Measurements from ENCODE around the gene CXXC5.

- TF ChIP-seq CTCF (IDR thresholded peaks at IDR 0.05): no peak
- no peak for TF ChIP-seq REST (IDR thresholded peaks at IDR 0.05; ENCODE audit: insufficient read depth in 1 of 2, low read depth in 2 of 2, low read length in 1 of 2)
- no peak for TF ChIP-seq TCF7L2 (IDR thresholded peaks at IDR 0.05; ENCODE audit: low read depth, low read length)
- no peak for TF ChIP-seq POLR2AphosphoS5 (IDR thresholded peaks at IDR 0.05; ENCODE audit: low read depth, low read length)
- TF ChIP-seq SIN3A (IDR thresholded peaks at IDR 0.05; ENCODE audit: borderline replicate concordance, insufficient read depth, low read depth, low read length): no peak
Measured at GRCh38 chr5:139711906-139712224, 63.7 kb downstream of the CXXC5 start.

All from Panc1 (cell line).